SK-N-SH (cell line): Measurements from ENCODE around the gene BIN2.

ENCODE experiments used
- ELF1 ChIP-seq: IDR thresholded peaks from 2 replicates; pipeline ENCODE4 v1.4.0; 2012
- EP300 ChIP-seq, 2 experiments: IDR thresholded peaks; 2 replicates each; pipeline versions ENCODE4 v1.4.0 to v1.6.1; 2012; ENCODE audit warnings: borderline replicate concordance in 1 of 2, low read depth in 1 of 2, low read length in 1 of 2
- MAX ChIP-seq: IDR thresholded peaks from 2 replicates; pipeline ENCODE4 v1.4.0; 2012; ENCODE audit warnings: low read depth
- RFX5 ChIP-seq: IDR thresholded peaks from 2 replicates; pipeline ENCODE4 v1.6.1; 2012; ENCODE audit warnings: mild to moderate bottlenecking, improper control_type of control experiment, low read length
- TF ChIP-seq, protein P1 (sequence below): fragments of 200-600 bp; sonication (generic); IDR thresholded peaks from 2 replicates; pipeline ENCODE4 v1.6.1; 2017; ENCODE audit warnings: antibody characterized with exemption, mild to moderate bottlenecking, moderate library complexity

DNA sequence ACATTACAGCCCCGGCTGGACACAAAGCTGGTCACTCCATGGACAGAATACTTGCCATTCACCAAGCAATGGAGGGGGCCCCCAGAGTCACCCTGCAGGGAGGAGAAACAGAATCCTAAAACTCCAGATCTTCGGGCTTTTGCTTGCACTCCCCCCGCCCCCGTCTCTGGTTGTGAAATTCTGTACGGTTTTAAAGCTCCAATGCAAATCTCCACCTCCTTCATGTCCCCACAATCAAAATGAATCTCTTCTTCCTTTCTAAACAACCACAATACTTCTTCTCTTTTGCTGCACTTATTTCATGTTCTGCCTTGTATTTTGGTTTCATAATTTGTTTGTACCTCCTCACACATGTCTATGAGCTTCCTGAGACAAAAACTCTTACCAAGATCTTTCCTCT lies 5.8 kb upstream of the BIN2 start:
- no peak for TF ChIP-seq MAX
- TF ChIP-seq, protein P1, sequence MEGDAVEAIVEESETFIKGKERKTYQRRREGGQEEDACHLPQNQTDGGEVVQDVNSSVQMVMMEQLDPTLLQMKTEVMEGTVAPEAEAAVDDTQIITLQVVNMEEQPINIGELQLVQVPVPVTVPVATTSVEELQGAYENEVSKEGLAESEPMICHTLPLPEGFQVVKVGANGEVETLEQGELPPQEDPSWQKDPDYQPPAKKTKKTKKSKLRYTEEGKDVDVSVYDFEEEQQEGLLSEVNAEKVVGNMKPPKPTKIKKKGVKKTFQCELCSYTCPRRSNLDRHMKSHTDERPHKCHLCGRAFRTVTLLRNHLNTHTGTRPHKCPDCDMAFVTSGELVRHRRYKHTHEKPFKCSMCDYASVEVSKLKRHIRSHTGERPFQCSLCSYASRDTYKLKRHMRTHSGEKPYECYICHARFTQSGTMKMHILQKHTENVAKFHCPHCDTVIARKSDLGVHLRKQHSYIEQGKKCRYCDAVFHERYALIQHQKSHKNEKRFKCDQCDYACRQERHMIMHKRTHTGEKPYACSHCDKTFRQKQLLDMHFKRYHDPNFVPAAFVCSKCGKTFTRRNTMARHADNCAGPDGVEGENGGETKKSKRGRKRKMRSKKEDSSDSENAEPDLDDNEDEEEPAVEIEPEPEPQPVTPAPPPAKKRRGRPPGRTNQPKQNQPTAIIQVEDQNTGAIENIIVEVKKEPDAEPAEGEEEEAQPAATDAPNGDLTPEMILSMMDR: no peak
- TF ChIP-seq EP300 (IDR thresholded peaks at IDR 0.05; ENCODE audit: borderline replicate concordance in 1 of 2, low read depth in 1 of 2, low read length in 1 of 2): no peak
- no peak for TF ChIP-seq RFX5
- no peak for TF ChIP-seq ELF1
